ENCODE measurements around the gene BICD1. TPM values are rescaled to one million over a fixed set of nuclear protein-coding genes. Genes with fewer than 3 reads are reported as not detected.
A peak's percentile ranks its signal among the peaks of the same experiment; 100 is the strongest.

The BICD1 gene
- polyA plus RNA-seq, 1 of the 3 experiments (the other 2 are of a cell fraction), result 12.1 TPM

DNA sequence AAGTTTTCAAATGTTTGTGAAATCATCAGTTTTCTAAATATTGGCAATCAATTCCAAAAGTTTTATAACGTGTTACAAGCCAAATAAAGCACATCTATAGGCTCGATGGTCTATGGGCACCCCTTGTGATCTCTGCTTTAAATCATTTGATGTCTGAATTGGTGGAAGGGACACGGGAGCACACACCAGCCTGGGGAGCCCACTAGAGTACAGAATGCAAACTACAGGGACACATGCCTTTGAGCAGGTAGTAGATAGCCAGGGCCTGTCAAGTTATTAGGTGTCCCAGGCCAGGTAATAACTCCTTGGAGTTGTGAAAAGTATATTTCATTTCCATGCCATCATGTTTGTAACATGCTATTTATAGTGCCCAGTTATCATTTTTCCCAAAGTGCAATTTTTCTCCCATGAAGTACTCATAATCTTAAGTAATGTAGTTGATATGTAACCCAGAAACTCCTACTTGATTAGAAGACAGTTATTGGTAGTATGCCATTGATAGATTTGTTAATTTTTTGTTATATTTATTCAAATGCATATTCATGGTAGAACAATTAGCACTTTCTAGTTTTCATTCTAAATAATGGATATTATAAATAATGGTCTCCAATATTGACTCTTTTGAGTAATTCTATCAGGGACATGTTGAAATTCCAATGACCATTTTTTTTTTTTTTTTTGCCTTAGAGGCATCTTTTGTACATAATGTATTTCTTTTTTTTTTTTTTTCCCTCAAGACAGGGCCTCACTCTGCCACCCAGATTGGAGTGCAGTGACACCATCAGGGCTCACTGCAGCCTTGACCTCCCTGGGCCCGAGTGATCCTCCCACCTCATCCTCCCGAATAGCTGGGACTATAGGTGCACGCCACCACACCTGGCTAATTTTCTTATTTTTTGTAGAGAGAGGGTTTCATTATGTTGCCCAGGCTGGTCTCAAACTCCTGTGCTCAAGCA lies 195.8 kb downstream of the BICD1 start:
- TF ChIP-seq FOXJ3 (CRISPR knock-in tag; IDR thresholded peaks at IDR 0.05) (no peak), CHD2 (IDR thresholded peaks at IDR 0.05; ENCODE audit: low read length, partially characterized antibody) (peak; percentile 13), NRF1 (IDR thresholded peaks at IDR 0.05; ENCODE audit: low read depth, low read length) (no peak), RCOR1 (IDR thresholded peaks at IDR 0.05; ENCODE audit: low read length) (0 out of 2 replicates have a peak, but pooled peaks have one; percentile 34), RAD21 (IDR thresholded peaks at IDR 0.05; ENCODE audit: low read length) (peak; percentile 84), SMC3 (IDR thresholded peaks at IDR 0.05; ENCODE audit: low read depth, low read length) (peak; percentile 67)
- TF ChIP-seq, protein P1, sequence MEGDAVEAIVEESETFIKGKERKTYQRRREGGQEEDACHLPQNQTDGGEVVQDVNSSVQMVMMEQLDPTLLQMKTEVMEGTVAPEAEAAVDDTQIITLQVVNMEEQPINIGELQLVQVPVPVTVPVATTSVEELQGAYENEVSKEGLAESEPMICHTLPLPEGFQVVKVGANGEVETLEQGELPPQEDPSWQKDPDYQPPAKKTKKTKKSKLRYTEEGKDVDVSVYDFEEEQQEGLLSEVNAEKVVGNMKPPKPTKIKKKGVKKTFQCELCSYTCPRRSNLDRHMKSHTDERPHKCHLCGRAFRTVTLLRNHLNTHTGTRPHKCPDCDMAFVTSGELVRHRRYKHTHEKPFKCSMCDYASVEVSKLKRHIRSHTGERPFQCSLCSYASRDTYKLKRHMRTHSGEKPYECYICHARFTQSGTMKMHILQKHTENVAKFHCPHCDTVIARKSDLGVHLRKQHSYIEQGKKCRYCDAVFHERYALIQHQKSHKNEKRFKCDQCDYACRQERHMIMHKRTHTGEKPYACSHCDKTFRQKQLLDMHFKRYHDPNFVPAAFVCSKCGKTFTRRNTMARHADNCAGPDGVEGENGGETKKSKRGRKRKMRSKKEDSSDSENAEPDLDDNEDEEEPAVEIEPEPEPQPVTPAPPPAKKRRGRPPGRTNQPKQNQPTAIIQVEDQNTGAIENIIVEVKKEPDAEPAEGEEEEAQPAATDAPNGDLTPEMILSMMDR (IDR thresholded peaks at IDR 0.05), result peak; percentile 65
- TF ChIP-seq, protein P2, sequence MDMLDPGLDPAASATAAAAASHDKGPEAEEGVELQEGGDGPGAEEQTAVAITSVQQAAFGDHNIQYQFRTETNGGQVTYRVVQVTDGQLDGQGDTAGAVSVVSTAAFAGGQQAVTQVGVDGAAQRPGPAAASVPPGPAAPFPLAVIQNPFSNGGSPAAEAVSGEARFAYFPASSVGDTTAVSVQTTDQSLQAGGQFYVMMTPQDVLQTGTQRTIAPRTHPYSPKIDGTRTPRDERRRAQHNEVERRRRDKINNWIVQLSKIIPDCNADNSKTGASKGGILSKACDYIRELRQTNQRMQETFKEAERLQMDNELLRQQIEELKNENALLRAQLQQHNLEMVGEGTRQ (IDR thresholded peaks at IDR 0.05; ENCODE audit: borderline replicate concordance, low read depth, low read length), result no peak
- CTCF ChIA-PET, result interaction anchor here (1.0 to 1.5 kb wide), 2 partner anchors 9 to 649 kb away, joined by 4 to 5 read pairs; no protein-coding TSS in a partner anchor
- 70% methylated on average over 6 of the region's 6 CpGs for WGBS (ENCODE audit: low lambda C conversion rate)

DNA sequence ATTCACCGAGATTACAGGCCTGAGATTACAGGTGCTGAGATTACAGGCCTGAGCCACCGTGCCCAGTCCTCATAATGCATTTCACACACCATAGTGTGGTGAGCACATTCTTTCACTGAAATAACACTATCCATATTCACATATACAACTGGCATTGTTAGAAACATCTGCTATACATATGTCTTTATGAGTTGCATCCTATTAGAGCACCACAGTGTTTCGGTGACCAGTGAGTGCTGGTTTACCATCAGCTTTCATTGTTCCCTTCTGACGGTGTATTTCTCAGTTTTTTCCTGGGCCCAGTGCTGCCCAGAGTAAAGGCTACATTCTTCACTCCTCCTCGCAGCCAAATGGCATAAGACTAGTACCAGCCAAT lies 196.5 kb downstream of the BICD1 start:
- WGBS (ENCODE audit: low lambda C conversion rate), result 83% methylated on average over 5 of the region's 5 CpGs
- H4K20me1 ChIP-seq (ENCODE audit: insufficient read depth), result no peaks in the 10 kb centered on the region
- DNase-seq, result no peak
- no peak overlapping the region for H3K9ac ChIP-seq
- peaks cover 4 to 5% of the 10 kb centered on the region in 2 experiments for H3K4me1 ChIP-seq (ENCODE audit: control insufficient read depth in 1 of 2, insufficient read depth in 2 of 2, low read depth in 1 of 2, low read length in 1 of 2)
- ChIA-PET CTCF (interaction anchor here (1.0 to 1.5 kb wide), 2 partner anchors 9 to 650 kb away, joined by 4 to 5 read pairs; no protein-coding TSS in a partner anchor), POLR2A (no interaction called here)
- H3K9me3 ChIP-seq, result no peaks in the 10 kb centered on the region
- peaks cover 3 to 14% of the 10 kb centered on the region in 2 experiments for H3K36me3 ChIP-seq (replicated peaks in 1 of 2; ENCODE audit: control insufficient read depth in 1 of 2, insufficient read depth in 2 of 2, low read length in 1 of 2)
- TF ChIP-seq EP300 (IDR thresholded peaks at IDR 0.05; ENCODE audit: borderline replicate concordance in 1 of 2, low read depth in 1 of 2, low read length in 1 of 2), result no peak
- no peak for TF ChIP-seq GABPA (IDR thresholded peaks at IDR 0.05; ENCODE audit: low read depth)
- no peak for TF ChIP-seq SMC3 (IDR thresholded peaks at IDR 0.05; ENCODE audit: low read depth, low read length)
- TF ChIP-seq CHD2 (IDR thresholded peaks at IDR 0.05; ENCODE audit: low read length, partially characterized antibody), result no peak
- TF ChIP-seq RCOR1 (IDR thresholded peaks at IDR 0.05; ENCODE audit: low read length), result 0 out of 2 replicates have a peak, but pooled peaks have one; percentile 14
- no peak for TF ChIP-seq EZH2phosphoT487 (IDR thresholded peaks at IDR 0.05; ENCODE audit: borderline replicate concordance, low read depth)
- TF ChIP-seq TCF12 (IDR thresholded peaks at IDR 0.05), result peak; percentile 37; the same call in 1 of the 2 replicates
- no peaks in the 10 kb centered on the region for H3K27me3 ChIP-seq (ENCODE audit: insufficient read depth)
- no peak overlapping the region for H3K4me3 ChIP-seq (ENCODE audit: low read depth in 2 of 2, low read length in 1 of 2)
- H3K4me2 ChIP-seq, result no peak overlapping the region
- peaks cover 8% of the 10 kb centered on the region for H3F3A ChIP-seq (replicated peaks; ENCODE audit: insufficient read depth)
- H3K79me2 ChIP-seq (ENCODE audit: insufficient read depth), result peaks cover 11% of the 10 kb centered on the region; the same call in 1 of the 2 replicates
- H3K27ac ChIP-seq (ENCODE audit: low read depth in 2 of 2, low read length in 1 of 2), result no peak overlapping the region
- H3K9me2 ChIP-seq, result no peaks in the 10 kb centered on the region
- no peak overlapping the region for H2AFZ ChIP-seq (ENCODE audit: low read depth)

More for the DNA sequence above, 195.8 kb downstream of the BICD1 start:
- no peak overlapping the region for H3K4me3 ChIP-seq (ENCODE audit: low read depth in 2 of 2, low read length in 1 of 2)
- H3K9me3 ChIP-seq, result no peaks in the 10 kb centered on the region
- H3K9ac ChIP-seq, result no peak overlapping the region
- H3F3A ChIP-seq (replicated peaks; ENCODE audit: insufficient read depth), result peaks cover 8% of the 10 kb centered on the region
- H3K36me3 ChIP-seq (replicated peaks in 1 of 2; ENCODE audit: control insufficient read depth in 1 of 2, insufficient read depth in 2 of 2, low read length in 1 of 2), result peaks cover 3 to 14% of the 10 kb centered on the region in 2 experiments
- H4K20me1 ChIP-seq (ENCODE audit: insufficient read depth), result no peaks in the 10 kb centered on the region
- H3K27me3 ChIP-seq (ENCODE audit: insufficient read depth), result no peaks in the 10 kb centered on the region
- H3K27ac ChIP-seq (ENCODE audit: low read depth in 2 of 2, low read length in 1 of 2), result no peak overlapping the region
- POLR2A ChIA-PET, result no interaction called here
- H3K79me2 ChIP-seq (ENCODE audit: insufficient read depth), result peaks cover 11% of the 10 kb centered on the region; the same call in 1 of the 2 replicates
- DNase-seq, result peak; percentile 55
- H3K4me1 ChIP-seq (ENCODE audit: control insufficient read depth in 1 of 2, insufficient read depth in 2 of 2, low read depth in 1 of 2, low read length in 1 of 2), result peaks cover 4 to 5% of the 10 kb centered on the region in 2 experiments
- H3K9me2 ChIP-seq, result no peaks in the 10 kb centered on the region
- no peak overlapping the region for H2AFZ ChIP-seq (ENCODE audit: low read depth)
- H3K4me2 ChIP-seq, result no peak overlapping the region
